NCI-H187 treated with DMSO at 0.1 percent for 48 hours (cell line): ENCODE measurements around the gene CTBS.

Experiments
- DNase-seq: peaks from one replicate; lab custom pipeline; 2025; lab: John Stamatoyannopoulos, UW

CTBS gene

GRCh38 chr1:84506002-84506728 is 68.1 kb downstream of the CTBS start, which contains the start of the genes GNG5 and SPATA1:
GNG5 (minus strand) TSS chr1:84506581; CDS start chr1:84506091, 490 bp downstream.
SPATA1 (plus strand) TSS chr1:84506386; CDS start chr1:84516360, 9,974 bp downstream.
- peak; percentile 39 for DNase-seq

- no peak for DNase-seq
Observed at GRCh38 chr1:84505493-84506001, 68.7 kb downstream of the CTBS start.

GRCh38 chr1:84504580-84505492 is 69.4 kb downstream of the CTBS start:
- DNase-seq: no peak

GRCh38 chr1:84502927-84503326 is 71.3 kb downstream of the CTBS start:
- DNase-seq: no peak
